Activated CD8-positive, alpha-beta T cell treated with anti-CD3 and anti-CD28 coated beads, Interleukin-2, amount 10 ng/mL, durations not matched to agents 7 days and 5 days (primary cell): ENCODE data around the gene MALRD1. TPM values are rescaled to one million over a fixed set of nuclear protein-coding genes. Genes with fewer than 3 reads are reported as not detected.

ENCODE experiments used
- ATAC-seq: fragments of 150-1000 bp; cut with Tn5 transposase; one replicate; pipeline ENCODE4 v1.10.0; 2021; ENCODE audit warnings: moderate library complexity
- CTCF ChIA-PET: fragments of 350-600 bp; sonication (Branson Sonifier 250); formaldehyde crosslinking; loops from one replicate; lab custom pipeline; 2021; ENCODE audit warnings: antibody characterized with exemption; lab: Charles Lee
- POLR2A ChIA-PET: fragments of 350-600 bp; sonication (Branson Sonifier 250); formaldehyde crosslinking; loops from one replicate; lab custom pipeline; 2021; ENCODE audit warnings: antibody characterized with exemption; lab: Charles Lee
- DNase-seq: peaks from one replicate; pipeline ENCODE4 v3.0.0-alpha.2; 2020
- H3K27ac Mint-ChIP-seq: one replicate; pipeline ENCODE4 v1.8.0; 2021; ENCODE audit warnings: mild to moderate bottlenecking, mixed read lengths
- H3K27me3 Mint-ChIP-seq: one replicate; pipeline ENCODE4 v1.8.0; 2021; ENCODE audit warnings: low read depth, mixed read lengths
- H3K36me3 Mint-ChIP-seq: one replicate; pipeline ENCODE4 v1.8.0; 2021; ENCODE audit warnings: low read depth, mixed read lengths
- H3K4me1 Mint-ChIP-seq: one replicate; pipeline ENCODE4 v1.8.0; 2021; ENCODE audit warnings: low read depth, mixed read lengths
- H3K4me3 Mint-ChIP-seq: one replicate; pipeline ENCODE4 v1.8.0; 2021; ENCODE audit warnings: mild to moderate bottlenecking, mixed read lengths
- H3K9me3 Mint-ChIP-seq: one replicate; pipeline ENCODE4 v1.8.0; 2022; ENCODE audit warnings: mixed read lengths; ENCODE audit not compliant: insufficient read depth
- total RNA-seq, 2 experiments: library from RNA; stranded (reverse); gene quantifications; one replicate each; pipeline ENCODE4 v1.2.3, GENCODE V29; 2021

MALRD1 gene
- total RNA-seq, 2 experiments from 2014 or later = not detected

DNA sequence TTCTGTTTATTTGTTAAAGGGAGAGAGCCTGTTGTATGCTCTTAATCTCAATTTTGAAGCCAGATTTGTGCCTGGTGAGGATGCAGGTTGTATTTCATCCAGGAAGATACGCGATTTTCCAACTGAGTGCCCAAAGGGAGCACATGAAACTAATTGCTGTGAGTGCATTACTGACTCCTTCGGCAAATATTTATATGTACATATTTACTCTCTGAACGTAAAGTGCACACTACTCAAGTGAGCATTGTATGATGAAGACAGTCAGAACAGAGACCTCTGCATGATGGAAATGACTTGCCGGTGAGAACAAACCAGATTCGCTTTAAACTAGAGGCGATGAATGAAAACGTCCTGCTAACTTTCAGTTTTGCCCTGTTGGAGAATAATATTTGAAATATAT is 130.1 kb downstream of the MALRD1 start:
- POLR2A ChIA-PET = no interaction called here
- Mint-ChIP-seq H3K9me3 (peaks cover 5% of the 10 kb centered on the region), H3K27ac (no peak overlapping the region), H3K27me3 (no peaks in the 10 kb centered on the region), H3K4me3 (no peak overlapping the region), H3K36me3 (no peaks in the 10 kb centered on the region), H3K4me1 (no peaks in the 10 kb centered on the region)
- CTCF ChIA-PET = no interaction called here
- DNase-seq (no peak), ATAC-seq (no peak)

DNA sequence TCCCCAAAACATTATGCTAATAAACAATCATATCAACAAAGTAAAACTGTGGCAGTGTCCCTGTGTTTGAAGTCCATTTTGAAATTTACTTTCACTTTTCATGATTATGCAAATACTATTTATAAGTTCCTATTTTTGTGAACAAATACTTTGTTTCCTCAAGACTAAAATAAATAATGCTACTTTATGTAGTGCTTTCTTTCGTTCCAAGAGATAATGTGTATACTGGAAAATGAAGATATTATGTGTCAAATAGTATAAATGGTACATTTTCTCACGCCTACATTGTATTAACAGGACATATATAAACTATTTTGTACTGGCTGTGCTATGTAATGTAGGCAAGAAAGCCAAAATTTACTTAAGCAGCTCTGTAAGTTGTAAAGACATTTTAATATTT is 136.3 kb downstream of the MALRD1 start:
- POLR2A ChIA-PET = no interaction called here
- H3K27ac Mint-ChIP-seq = no peak overlapping the region
- H3K36me3 Mint-ChIP-seq = no peaks in the 10 kb centered on the region
- no peaks in the 10 kb centered on the region for H3K27me3 Mint-ChIP-seq
- no peak overlapping the region for H3K4me3 Mint-ChIP-seq
- DNase-seq = no peak
- CTCF ChIA-PET = no interaction called here
- ATAC-seq = no peak
- H3K9me3 Mint-ChIP-seq = peaks cover 23% of the 10 kb centered on the region
- no peaks in the 10 kb centered on the region for H3K4me1 Mint-ChIP-seq

DNA sequence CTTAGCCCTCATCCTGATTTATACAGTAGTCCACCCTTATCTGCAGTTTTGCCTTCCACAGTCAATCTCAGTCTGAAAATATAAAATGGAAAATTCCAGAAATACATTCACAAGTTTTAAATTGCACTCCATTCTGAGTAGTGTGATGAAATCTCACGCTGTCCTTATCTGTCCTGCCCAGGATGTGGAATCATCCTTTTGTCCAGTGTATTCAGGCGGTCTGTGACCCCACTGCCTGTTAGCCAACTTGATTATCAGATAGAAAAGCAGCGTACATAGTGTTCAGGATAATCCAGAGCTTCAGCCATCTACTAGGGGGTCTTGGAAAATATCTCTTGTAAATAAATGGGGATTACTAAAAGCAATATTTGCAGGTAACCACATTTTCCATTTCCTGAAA is 146.3 kb downstream of the MALRD1 start:
- POLR2A ChIA-PET = no interaction called here
- Mint-ChIP-seq H3K4me3 (no peak overlapping the region), H3K4me1 (no peaks in the 10 kb centered on the region), H3K27me3 (no peaks in the 10 kb centered on the region), H3K9me3 (peaks cover 5% of the 10 kb centered on the region), H3K36me3 (no peaks in the 10 kb centered on the region), H3K27ac (no peak overlapping the region)
- ATAC-seq = no peak
- CTCF ChIA-PET = no interaction called here
- no peak for DNase-seq

DNA sequence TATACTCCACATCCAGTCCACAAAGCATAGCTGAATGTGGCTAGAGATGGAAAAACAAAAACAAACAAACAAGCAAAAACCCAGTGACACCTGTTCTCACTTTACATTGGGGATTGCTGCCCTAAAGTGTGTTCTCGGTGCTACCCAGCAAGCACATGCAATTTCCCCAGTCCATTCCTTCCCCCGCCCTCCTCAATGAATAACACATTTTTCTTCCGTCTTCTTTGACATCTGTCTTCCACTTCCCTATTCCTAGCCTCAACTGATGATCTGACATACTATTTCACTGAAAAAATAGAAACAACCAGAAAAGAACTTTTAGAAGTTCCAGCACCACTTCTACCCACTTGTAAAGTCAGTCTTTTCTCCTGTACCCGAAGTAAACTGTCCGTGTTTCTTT is 147.1 kb downstream of the MALRD1 start:
- H3K27ac Mint-ChIP-seq = no peak overlapping the region
- H3K36me3 Mint-ChIP-seq = no peaks in the 10 kb centered on the region
- DNase-seq = no peak
- no peak overlapping the region for H3K4me3 Mint-ChIP-seq
- ChIA-PET POLR2A (no interaction called here), CTCF (no interaction called here)
- no peaks in the 10 kb centered on the region for H3K27me3 Mint-ChIP-seq
- peaks cover 5% of the 10 kb centered on the region for H3K9me3 Mint-ChIP-seq
- no peak for ATAC-seq
- no peaks in the 10 kb centered on the region for H3K4me1 Mint-ChIP-seq

DNA sequence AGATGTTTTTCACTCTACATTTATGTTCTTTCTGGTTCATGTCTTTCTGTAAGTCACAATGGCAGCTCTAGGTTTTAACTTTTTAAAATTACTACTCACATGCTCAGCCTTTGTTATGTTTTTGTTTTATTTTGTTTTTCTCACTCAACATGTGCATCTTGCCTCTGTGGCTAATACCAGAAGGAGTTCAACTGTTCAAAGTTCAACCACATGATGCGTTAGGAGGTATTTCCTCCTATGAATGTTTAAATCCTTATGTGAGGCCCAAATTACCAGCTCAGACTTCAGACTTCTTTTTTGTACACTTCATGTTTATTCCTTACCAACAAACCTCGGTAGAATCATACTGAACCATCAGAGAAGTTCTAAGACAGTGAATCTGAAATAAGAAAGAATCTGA is 151.6 kb downstream of the MALRD1 start:
- ATAC-seq (no peak), DNase-seq (no peak)
- Mint-ChIP-seq H3K27me3 (no peaks in the 10 kb centered on the region), H3K9me3 (peaks cover 13% of the 10 kb centered on the region), H3K4me3 (no peak overlapping the region), H3K36me3 (no peaks in the 10 kb centered on the region), H3K4me1 (no peaks in the 10 kb centered on the region), H3K27ac (no peak overlapping the region)
- ChIA-PET POLR2A (no interaction called here), CTCF (no interaction called here)

DNA sequence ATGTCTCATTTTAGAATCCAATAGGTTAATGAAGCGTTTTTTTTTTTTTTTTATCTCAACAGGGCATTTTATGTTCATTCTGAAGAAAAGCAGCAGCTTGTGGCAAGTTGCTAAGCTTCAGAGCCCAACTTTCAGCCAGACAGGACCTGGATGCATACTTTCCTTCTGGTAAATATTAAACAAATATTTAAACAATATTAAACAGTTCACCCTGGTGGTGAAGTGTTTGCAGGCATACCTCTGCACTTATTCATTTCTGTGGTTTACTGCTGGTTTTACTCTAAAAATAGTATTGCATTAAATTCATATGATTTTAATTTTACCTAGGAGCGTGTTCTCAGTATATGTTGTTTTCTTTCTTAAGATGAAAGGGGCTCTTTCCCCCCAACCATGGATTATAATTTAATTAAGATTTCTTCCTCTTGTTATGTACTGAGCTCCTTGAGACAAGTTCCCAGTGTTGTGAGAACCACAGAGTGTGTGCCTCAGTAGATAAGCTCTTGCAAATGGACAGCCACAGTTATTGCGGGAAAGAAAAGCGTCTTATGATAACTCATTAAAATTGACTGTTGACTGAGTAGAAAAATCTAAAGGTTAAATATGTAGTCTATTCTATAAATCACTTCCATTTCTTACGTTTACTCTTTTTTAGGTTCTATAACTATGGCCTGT is 155.8 kb downstream of the MALRD1 start:
- ATAC-seq (no peak), DNase-seq (no peak)
- POLR2A ChIA-PET = no interaction called here
- Mint-ChIP-seq H3K9me3 (peaks cover 12% of the 10 kb centered on the region), H3K4me1 (no peaks in the 10 kb centered on the region), H3K4me3 (no peak overlapping the region), H3K36me3 (no peaks in the 10 kb centered on the region), H3K27me3 (no peaks in the 10 kb centered on the region), H3K27ac (no peak overlapping the region)
- CTCF ChIA-PET = no interaction called here

DNA sequence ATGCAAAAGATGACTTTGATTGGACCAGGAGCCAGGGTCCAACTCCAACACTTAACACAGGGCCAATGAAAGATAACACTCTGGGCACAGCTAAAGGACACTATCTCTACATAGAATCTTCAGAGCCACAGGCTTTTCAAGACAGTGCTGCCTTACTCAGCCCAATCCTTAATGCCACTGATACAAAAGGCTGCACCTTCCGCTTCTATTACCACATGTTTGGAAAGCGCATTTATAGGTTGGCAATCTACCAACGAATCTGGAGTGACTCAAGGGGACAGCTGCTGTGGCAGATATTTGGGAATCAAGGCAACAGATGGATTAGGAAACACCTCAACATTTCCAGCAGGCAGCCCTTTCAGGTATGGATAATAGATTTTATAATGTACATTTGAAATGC is 160.7 kb downstream of the MALRD1 start:
- no peaks in the 10 kb centered on the region for H3K4me1 Mint-ChIP-seq
- DNase-seq (no peak), ATAC-seq (no peak)
- H3K27ac Mint-ChIP-seq = no peak overlapping the region
- POLR2A ChIA-PET = no interaction called here
- H3K27me3 Mint-ChIP-seq = no peaks in the 10 kb centered on the region
- no peaks in the 10 kb centered on the region for H3K36me3 Mint-ChIP-seq
- no peak overlapping the region for H3K4me3 Mint-ChIP-seq
- CTCF ChIA-PET = no interaction called here
- peaks cover 12% of the 10 kb centered on the region for H3K9me3 Mint-ChIP-seq

DNA sequence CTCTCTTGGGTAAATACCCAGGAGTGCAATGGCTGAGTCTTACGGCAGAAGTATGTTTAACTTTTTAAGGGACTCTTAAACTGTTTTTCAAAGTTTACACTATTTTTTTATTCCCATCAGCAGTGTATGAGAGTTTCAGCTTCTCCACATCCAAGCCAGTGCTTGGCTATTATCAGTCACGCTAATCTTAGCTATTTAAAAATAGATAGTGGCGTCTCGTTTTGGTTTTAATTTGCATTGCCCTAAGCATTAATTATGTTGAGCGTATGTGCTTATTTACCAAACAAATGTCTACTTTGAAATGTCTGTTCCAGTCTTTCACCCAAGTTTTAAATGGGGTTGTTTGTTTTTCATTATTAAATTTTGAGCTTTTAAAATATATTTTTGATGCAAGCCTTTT is 164.0 kb downstream of the MALRD1 start:
- ChIA-PET POLR2A (no interaction called here), CTCF (no interaction called here)
- Mint-ChIP-seq H3K27me3 (no peaks in the 10 kb centered on the region), H3K27ac (no peak overlapping the region), H3K4me1 (no peaks in the 10 kb centered on the region), H3K4me3 (no peak overlapping the region), H3K9me3 (peaks cover 4% of the 10 kb centered on the region), H3K36me3 (no peaks in the 10 kb centered on the region)
- ATAC-seq = no peak
- no peak for DNase-seq

DNA sequence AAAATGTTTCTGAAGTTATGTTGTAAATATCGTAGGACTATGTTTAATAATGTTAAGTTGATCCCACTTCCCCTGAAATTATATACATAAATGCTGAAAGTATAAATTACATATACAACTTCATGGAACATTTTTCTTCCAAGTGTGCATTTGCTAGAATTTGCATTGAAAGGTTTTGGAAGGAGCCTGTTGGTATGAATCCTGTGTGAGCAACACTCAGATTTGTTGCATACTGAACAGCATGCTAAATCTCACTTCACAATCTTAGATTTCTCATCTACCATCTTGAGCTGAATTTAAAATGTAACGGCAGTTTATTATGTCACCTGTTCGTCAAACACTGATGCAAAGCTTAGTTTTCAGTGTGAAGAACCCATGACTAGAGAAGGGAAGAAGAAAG is 172.6 kb downstream of the MALRD1 start:
- Mint-ChIP-seq H3K36me3 (no peaks in the 10 kb centered on the region), H3K9me3 (peaks cover 11% of the 10 kb centered on the region), H3K27ac (no peak overlapping the region), H3K4me1 (no peaks in the 10 kb centered on the region), H3K4me3 (no peak overlapping the region), H3K27me3 (no peaks in the 10 kb centered on the region)
- no peak for DNase-seq
- ChIA-PET POLR2A (no interaction called here), CTCF (no interaction called here)
- no peak for ATAC-seq

DNA sequence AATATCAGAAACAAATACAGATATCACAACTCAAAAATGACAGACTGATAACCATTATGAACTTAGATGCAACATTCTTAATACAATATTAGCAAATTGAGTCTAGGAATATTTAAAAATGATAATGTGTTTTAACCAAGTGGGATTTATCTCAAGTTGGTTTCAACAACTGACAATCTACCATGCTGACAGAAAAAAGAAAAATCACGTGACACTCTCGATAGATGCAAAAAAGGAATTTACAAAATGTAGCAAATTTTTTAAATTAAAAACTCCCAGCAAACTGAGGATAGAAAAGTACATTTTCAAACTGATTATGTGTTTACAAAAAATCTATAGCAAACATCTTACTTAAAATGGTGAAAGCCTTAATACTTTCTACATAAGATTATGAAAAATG is 177.4 kb downstream of the MALRD1 start:
- Mint-ChIP-seq H3K36me3 (no peaks in the 10 kb centered on the region), H3K4me3 (no peak overlapping the region), H3K9me3 (peaks cover 14% of the 10 kb centered on the region), H3K27me3 (no peaks in the 10 kb centered on the region), H3K4me1 (no peaks in the 10 kb centered on the region), H3K27ac (no peak overlapping the region)
- ChIA-PET POLR2A (no interaction called here), CTCF (no interaction called here)
- ATAC-seq (no peak), DNase-seq (no peak)

DNA sequence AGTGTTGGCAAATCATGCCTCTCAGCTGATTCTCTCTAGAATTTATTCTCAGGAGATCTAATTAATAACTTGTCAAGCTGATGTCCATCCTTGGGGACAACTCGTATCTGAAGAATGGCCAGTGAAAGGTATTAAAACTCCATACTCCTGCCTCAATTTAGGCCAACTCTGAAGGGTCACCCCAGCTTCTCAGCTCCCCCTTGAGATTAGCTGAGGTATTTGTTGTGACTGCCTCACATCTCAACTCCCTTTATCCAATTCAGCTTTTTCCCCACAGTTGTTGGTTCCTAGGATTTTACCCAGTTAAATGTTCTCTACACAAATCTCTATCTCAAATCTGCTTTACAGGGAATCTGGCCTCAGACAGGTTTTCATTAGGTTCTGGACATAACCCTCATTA is 182.4 kb downstream of the MALRD1 start:
- ChIA-PET POLR2A (interaction anchor here (0.6 kb wide), 1 partner anchor 1117 kb away, joined by 3 read pairs; no protein-coding TSS in a partner anchor), CTCF (no interaction called here)
- peaks cover 10% of the 10 kb centered on the region for H3K9me3 Mint-ChIP-seq
- no peak overlapping the region for H3K27ac Mint-ChIP-seq
- H3K27me3 Mint-ChIP-seq = no peaks in the 10 kb centered on the region
- H3K4me1 Mint-ChIP-seq = no peaks in the 10 kb centered on the region
- H3K4me3 Mint-ChIP-seq = no peak overlapping the region
- DNase-seq (no peak), ATAC-seq (no peak)
- no peaks in the 10 kb centered on the region for H3K36me3 Mint-ChIP-seq

DNA sequence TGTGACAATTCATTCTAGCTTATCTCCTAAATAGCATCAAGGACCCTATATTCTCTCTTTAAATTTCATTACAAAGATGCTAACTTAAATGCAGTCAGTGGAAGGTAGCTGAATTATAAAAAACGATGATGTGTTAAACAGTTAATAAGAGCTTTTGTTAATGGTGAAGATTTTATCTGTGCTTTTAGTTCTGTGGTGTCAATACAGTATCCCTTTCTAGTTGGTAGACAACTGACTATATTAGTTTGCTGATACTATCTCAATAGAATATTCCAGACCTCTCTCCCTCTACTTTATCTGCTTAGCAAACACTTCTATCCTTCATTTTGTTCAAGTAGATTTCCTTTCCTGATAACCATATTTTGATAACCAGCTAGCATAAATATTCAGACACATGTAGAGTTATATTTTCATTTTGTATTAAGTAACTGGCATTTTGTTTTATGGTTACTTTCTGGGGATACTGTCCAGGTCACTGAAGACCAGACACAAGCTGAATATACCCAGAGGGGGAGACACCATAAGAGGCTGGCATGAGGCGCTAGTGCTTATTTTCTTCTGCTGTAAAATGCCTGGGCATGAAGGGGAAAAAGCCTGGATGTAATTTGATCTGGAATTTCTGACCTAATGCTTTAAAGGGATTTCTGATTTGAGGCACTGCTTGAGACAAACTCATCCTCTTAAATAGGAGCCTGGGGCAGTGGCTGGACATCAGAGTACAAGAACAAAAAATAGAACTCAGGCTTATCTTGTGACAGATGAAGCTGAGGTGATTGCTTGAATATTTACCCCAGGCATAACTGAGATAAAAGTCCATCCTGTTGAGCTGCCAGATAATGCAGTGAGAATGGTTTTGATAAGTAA is 197.5 kb downstream of the MALRD1 start:
- Mint-ChIP-seq H3K36me3 (no peaks in the 10 kb centered on the region), H3K4me3 (no peak overlapping the region), H3K4me1 (no peaks in the 10 kb centered on the region), H3K9me3 (peaks cover 5% of the 10 kb centered on the region), H3K27ac (no peak overlapping the region), H3K27me3 (no peaks in the 10 kb centered on the region)
- ChIA-PET CTCF (no interaction called here), POLR2A (no interaction called here)
- no peak for ATAC-seq
- no peak for DNase-seq
